Muscle of back (tissue), 11 donors: ENCODE data around the gene DENND6B. TPM values are rescaled to one million over a fixed set of nuclear protein-coding genes. Genes with fewer than 3 reads are reported as not detected.

Source experiments
- DNase-seq, 3 donors: peaks; one replicate each; pipeline versions ENCODE4 v3.0.0 to v3.0.0-alpha.2; 2013
- polyA plus RNA-seq, 10 donors: library from polyadenylated mRNA; unstranded; fragments of 120-200 nt; gene quantifications; one replicate each; pipeline ENCODE4 v1.2.1, GENCODE V29; 2013; ENCODE audit not compliant: insufficient read length in 10 of 10

Gene DENND6B
- polyA plus RNA-seq, 10 donors = 3.3 to 7.7 (median 4.6) TPM

- no peak for DNase-seq
Observed at GRCh38 chr22:50259302-50259701, 67.5 kb downstream of the DENND6B start.

Other genes starting within 250 kb of the DENND6B start
- gene MLC1, start 241.6 kb downstream of the DENND6B start, polyA plus RNA-seq = 1 to 10 TPM in 2 of 10 donors, under 1 TPM in 8; 0.39 to 1.4 (median 0.78) TPM
- under 1 TPM; 0.12 to 0.61 (median 0.39) TPM for gene MOV10L1, start 237.0 kb downstream of the DENND6B start, polyA plus RNA-seq
- gene PANX2, start 156.3 kb downstream of the DENND6B start, polyA plus RNA-seq = under 1 TPM in 8 of 10 donors, not detected in 2; 0.08 to 0.24 (median 0.11) TPM
- 10 to 100 TPM; 12.0 to 21.1 (median 17.5) TPM for gene TRABD, start 141.1 kb downstream of the DENND6B start, polyA plus RNA-seq
- 10 to 100 TPM in 9 of 10 donors, 1 to 10 TPM in 1; 6.8 to 16.9 (median 12.4) TPM for gene SELENOO, start 126.0 kb downstream of the DENND6B start, polyA plus RNA-seq
- gene TUBGCP6, start 82.0 kb downstream of the DENND6B start, polyA plus RNA-seq = 10 to 100 TPM; 15.8 to 38.6 (median 24.1) TPM
- 10 to 100 TPM in 9 of 10 donors, 1 to 10 TPM in 1; 9.2 to 23.1 (median 16.1) TPM for gene HDAC10, start 75.7 kb downstream of the DENND6B start, polyA plus RNA-seq
- 10 to 100 TPM in 9 of 10 donors, 1 to 10 TPM in 1; 8.6 to 38.0 (median 22.5) TPM for gene MAPK12, start 65.3 kb downstream of the DENND6B start, polyA plus RNA-seq
- gene MAPK11, start 56.6 kb downstream of the DENND6B start, polyA plus RNA-seq = 1 to 10 TPM; 4.6 to 8.4 (median 5.8) TPM
- 100 to 1,000 TPM in 1 of 10 donors, 10 to 100 TPM in 9; 60.5 to 100 (median 83.4) TPM for gene PLXNB2, start 19.4 kb downstream of the DENND6B start, polyA plus RNA-seq
- 10 to 100 TPM; 24.6 to 37.0 (median 31.5) TPM for gene PPP6R2, start 16.3 kb upstream of the DENND6B start, polyA plus RNA-seq
- 10 to 100 TPM; 29.7 to 43.8 (median 37.9) TPM for gene SBF1, start 148.0 kb upstream of the DENND6B start, polyA plus RNA-seq
- gene ADM2, start 154.5 kb upstream of the DENND6B start, polyA plus RNA-seq = under 1 TPM; 0.25 to 0.63 (median 0.39) TPM
- gene MIOX, start 159.8 kb upstream of the DENND6B start, polyA plus RNA-seq = under 1 TPM in 1 of 10 donors, not detected in 9; 0.14 TPM
- 10 to 100 TPM; 25.8 to 49.4 (median 38.2) TPM for gene LMF2, start 180.7 kb upstream of the DENND6B start, polyA plus RNA-seq
- 10 to 100 TPM; 24.5 to 39.8 (median 32.0) TPM for gene NCAPH2, start 181.2 kb upstream of the DENND6B start, polyA plus RNA-seq
- gene SCO2, start 198.6 kb upstream of the DENND6B start, polyA plus RNA-seq = 1 to 10 TPM in 8 of 10 donors, not detected in 2; 1.3 to 5.0 (median 3.2) TPM
- gene TYMP, start 203.0 kb upstream of the DENND6B start, polyA plus RNA-seq = 1 to 10 TPM; 2.6 to 5.5 (median 3.6) TPM
- under 1 TPM in 2 of 10 donors, not detected in 8; 0.18 to 0.19 TPM for gene KLHDC7B, start 218.9 kb upstream of the DENND6B start, polyA plus RNA-seq
- gene SYCE3, start 235.9 kb upstream of the DENND6B start, polyA plus RNA-seq = not detected